H1 (cell line): Measurements from ENCODE around the gene SPRR2F. TPM values are rescaled to one million over a fixed set of nuclear protein-coding genes. Genes with fewer than 3 reads are reported as not detected.

ENCODE experiments used
- SIRT6 ChIP-seq: IDR thresholded peaks from one replicate; pipeline ENCODE4 v1.7.1; 2012; ENCODE audit warnings: low read length, inconsistent platforms
- polyA plus RNA-seq, 7 experiments: library from polyadenylated mRNA; depleted of rRNA in 3 of 7; stranded (reverse) in 5 of 7; unstranded in 2 of 7; fragments of >200 nt in 5 of 7; fragments of 200-250 nt in 2 of 7; gene quantifications; 1 replicate in 5 of 7; 2 replicates in 1 of 7; 4 replicates in 1 of 7; pipeline versions ENCODE4 v1.2.1 to v1.2.3, GENCODE V29; 2011 to 2013; ENCODE audit warnings: missing spikeins in 2 of 7, mixed read lengths in 2 of 7
- total RNA-seq: library from RNA; stranded (reverse); fragmentation: NEBNext Ultra II Directional; extraction: Animal tissue kit (Norgen Biotek cat#: 25700); gene quantifications from 2 replicates; pipeline ENCODE4 v1.2.1, GENCODE V29; 2021

SPRR2F gene
- total and polyA plus RNA-seq, 2 of the 8 experiments (the other 6 are each of a cell fraction or from before 2014, with no cell fraction given), result 0.50 to 1.1 TPM

- no peak for TF ChIP-seq SIRT6
Observed at GRCh38 chr1:153094426-153094825, 18.9 kb downstream of the SPRR2F start, which contains the start of gene SPRR2E (continued).
